GM18873 (cell line): ENCODE measurements around the gene PARVG.

ENCODE experiments used
- ATAC-seq: cut with Tn5 transposase; IDR thresholded peaks from one replicate; pipeline ENCODE4 v1.9.1; 2021; ENCODE audit warnings: mild to moderate bottlenecking, moderate library complexity, moderate number of reproducible peaks; ENCODE audit not compliant: unreplicated experiment, low FRiP score

PARVG gene

GRCh38 chr22:44179196-44179988 is 1.3 kb upstream of the PARVG start:
- ATAC-seq = no peak

GRCh38 chr22:44179989-44180705 is 578 bp upstream of the PARVG start:
- no peak for ATAC-seq

DNA sequence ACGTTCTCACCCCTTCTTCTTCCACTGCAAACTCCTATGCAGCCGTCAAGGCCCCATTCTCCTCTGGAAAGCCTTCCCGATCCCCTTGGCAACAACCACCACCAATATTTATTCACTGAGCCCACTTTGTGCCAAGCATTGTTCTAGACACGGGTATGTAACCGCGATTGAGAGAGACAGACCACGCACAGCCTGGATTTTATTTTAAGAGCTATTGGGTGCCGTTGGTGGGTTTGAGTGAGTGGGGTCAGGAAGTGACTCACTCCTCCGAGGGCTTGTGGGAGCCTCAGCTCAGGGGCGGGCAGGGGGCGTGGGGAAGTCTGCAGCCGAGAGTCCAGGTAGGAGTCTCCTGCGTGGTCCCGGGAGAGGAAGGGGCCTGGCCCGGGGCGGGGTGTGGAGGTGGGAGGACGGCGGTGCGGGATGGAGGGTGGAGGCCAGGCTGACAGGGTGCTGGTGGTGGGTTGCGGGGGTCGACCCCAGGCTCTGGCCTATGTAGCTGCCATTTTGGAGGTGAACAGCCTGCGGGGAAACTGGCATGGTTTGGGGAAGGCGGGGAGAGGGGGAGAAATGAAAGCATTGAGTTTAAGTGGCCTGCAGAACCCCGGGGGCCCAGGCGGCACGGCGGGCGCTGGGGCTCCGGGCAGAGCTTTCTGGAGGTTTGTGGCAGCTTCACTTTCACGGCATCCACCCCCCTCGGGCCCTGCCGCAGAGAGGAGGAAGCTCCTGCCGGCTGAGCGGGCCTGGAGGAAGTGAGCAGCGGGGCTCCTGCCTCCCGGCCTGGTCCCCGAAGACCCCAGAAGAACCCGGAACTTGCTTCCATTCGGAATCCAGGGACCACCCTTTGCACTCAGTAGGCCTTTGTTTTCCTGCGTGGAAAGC is 547 bp downstream of the PARVG start:
- no peak for ATAC-seq

DNA sequence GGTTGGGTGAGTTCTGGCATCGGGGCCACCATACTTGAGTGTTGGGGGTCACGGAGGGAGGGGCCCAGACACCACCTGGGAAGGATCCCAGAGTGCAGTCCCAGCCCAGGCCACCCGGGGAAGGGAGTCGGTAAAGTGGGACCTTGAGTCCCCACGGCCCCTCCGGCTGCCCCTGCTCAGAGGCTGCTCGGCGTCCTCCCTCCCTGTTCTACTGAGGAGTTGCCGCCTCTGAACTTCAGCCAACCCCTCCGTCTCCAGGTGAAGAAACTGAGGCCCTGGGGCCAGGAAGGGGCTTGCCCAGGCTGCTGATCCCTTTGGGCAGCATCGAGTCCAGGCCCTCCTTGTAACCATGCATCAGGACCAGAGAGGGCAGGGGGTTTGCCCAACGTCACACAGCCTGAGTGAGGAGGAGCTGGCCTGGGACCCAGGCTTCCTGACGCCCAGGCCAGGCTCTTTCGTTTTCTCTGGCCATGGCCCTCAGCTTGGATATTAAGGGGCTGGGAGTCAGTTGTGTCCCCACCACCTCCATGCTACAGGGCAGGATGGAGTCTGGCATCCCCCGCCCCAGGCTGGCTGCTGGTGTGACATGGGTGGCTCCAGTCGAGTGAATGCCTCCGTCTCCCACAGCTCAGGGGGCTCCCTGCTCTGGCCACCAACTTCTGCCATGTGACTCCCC is 1.3 kb downstream of the PARVG start:
- ATAC-seq = no peak

DNA sequence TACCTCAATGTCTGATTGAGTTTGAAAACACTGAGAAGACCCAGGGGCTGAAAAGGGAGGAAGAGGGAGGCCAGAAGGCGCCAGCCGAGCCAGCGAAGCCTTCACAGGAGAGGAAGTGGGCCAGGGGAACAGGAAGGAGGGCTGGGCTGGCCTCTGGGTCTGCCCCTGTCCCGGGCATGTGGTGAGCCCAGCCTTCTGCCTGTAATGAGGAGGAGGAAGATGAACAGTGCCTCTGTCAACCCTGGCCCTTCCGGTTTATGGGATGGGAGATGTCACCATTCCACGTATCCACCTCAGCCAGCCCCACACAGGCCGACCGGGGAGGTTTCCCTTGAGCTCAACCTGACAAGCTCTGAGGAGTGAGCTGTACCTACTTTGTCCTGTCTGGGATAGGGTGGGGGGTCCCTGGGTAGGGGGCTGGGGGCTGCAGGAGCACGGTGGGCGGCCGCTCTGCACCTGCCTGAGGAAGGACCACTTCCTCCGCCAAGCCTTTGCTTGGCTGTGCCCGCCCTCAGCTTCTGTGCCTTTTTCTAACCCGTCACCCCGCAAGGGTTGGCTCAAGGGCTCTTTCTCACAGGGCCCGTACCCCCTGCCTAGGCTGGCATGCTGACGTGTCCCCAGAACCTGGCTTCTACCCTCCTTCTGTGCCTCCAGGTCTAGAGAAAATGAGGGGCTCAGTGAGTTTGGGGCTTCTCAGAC is 2.0 kb downstream of the PARVG start:
- ATAC-seq = no peak

- no peak for ATAC-seq
Measured at GRCh38 chr22:44183287-44183588, 2.5 kb downstream of the PARVG start.

GRCh38 chr22:44184006-44184405 is 3.3 kb downstream of the PARVG start:
- ATAC-seq = no peak

DNA sequence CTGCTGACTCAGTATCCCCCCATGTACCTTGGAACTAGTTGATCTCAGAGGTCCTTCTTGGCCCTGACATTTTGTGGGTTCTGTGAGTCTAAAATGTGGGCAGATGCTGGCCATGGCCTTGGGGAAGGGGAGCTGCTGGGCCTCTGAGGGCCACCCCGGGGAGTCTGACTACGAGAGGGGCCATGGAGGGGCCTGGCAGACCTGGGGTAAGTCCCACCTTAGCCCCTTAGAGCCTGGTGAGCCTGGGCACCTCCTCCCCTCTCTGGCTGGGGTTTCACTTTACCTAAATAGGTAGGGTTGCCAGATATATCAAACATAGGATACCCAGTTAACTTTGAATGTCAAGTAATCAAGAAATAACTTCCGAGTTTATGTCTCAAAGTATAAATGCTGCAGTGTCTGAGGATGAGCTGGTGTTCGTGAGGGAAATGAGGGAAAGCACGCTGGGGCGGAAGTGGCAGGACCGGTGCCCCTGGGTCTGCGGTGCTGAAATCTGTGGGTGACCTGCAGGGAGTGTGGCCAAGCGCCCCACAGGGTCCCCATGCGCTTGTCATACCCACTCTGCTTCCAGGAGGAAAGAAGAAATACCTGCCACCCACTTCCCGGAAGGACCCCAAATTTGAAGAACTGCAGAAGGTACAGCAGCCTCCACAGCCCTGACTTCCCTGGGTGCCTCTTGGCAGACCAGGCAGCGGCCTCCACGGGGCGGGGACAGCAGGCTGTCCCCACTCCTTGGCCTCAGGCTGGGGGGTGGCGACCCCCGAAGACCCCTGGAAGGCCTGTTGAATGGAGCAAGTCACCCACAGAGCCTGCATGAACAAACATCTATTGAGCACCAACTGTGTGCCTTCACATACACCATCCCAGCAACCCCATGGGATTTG is 4.8 kb downstream of the PARVG start:
- no peak for ATAC-seq

- no peak for ATAC-seq
Measured at GRCh38 chr22:44186121-44186510, 5.4 kb downstream of the PARVG start.

- no peak for ATAC-seq
Measured at GRCh38 chr22:44186737-44187136, 6.0 kb downstream of the PARVG start.

DNA sequence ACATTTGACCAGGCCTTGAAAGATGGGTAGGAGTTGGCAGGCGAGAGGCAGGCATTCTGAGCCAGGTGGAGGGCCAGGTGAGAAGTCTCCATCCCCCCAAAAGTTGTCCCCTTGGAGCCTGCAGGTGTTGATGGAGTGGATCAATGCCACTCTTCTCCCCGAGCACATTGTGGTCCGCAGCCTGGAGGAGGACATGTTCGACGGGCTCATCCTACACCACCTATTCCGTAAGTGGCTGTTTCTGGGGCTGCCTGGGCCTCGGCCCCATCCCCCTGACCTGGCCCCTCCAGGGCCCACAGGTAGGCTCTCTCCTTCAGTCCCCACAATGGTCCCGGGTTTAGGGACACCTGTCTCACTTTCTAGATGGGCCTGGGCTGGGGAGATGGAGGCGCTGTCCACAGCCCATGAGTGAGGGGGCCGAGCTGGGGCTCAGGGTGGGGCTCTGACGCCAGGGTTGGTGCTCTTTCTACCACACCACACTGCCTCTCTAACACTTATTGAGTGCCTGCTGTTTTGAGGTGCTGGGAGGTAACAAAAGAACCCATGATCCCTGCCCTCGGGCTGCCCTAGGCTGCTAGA is 7.0 kb downstream of the PARVG start:
- no peak for ATAC-seq

DNA sequence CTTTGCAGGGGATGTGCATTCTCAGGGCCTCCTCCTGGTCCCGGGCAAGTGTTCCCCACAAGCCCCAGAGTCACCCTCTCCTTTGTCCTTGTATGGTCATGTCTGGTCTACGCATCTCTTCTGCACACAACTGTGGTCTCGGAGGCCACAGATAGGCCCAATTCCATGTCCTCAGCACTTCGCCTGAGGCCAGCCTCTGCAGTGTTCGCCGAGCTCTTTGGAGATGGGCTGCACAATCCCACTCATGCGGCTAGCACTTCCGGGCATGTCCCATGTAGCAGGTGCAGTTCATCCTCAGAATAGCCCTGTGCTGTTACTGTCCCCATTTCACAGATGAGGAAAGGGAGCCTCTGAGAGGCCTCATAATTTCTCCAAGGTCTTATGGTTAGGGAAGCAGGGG is 7.6 kb downstream of the PARVG start:
- no peak for ATAC-seq

DNA sequence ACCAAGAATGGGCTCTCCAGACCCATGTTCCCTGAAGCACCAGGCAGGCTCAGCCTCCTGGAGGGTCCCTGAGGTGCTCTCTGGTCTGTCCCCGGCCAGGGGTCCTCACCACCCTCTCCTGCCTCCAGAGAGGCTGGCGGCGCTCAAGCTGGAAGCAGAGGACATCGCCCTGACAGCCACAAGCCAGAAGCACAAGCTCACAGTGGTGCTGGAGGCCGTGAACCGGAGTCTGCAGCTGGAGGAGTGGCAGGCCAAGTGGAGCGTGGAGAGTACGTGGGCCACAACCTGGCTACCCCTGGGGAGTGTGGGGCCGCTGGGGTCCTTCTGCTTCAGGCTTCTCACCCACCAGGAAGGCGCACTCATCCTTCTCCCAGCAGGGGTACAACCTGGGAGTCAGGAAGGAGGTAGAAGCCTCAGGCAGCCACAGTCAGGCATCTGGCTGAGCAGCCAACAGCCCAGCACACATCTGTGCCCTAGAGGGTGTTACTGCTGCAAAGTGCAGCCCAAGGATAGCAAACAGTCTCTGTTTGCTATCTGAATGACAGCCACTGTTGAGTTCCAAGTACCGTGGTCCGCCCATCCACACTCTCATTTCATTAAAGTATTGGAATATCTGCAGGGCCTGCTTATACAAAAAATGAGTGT is 8.4 kb downstream of the PARVG start:
- ATAC-seq = no peak

DNA sequence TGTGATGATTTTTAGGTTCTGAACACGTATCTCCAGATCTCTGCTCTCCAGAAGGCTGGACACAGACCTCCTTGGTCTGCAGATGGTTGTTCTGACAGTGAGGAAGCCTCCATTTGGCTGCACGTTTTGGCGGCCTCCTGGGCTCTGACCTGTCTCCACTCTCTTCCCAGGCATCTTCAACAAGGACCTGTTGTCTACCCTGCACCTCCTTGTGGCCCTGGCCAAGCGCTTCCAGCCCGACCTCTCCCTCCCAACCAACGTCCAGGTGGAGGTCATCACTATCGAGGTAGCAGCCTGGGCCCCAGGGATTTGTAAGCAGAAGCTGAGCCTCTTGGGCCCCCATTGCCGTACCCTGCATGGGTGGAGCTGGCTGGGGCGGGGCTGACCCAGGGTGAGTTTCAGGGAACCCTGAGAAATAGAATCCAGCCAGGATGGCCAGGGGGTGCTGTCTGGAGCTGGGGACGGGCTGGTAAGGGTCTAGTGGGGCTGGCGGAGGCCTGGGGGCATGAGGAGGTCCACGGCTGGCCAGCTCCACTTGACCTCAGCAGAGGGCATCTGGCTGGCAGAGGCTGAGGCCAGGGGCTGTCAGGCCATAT is 9.8 kb downstream of the PARVG start:
- ATAC-seq = no peak

- ATAC-seq = no peak
Measured at GRCh38 chr22:44191036-44191454, 10.3 kb downstream of the PARVG start.

- no peak for ATAC-seq
Measured at GRCh38 chr22:44192098-44192815, 11.5 kb downstream of the PARVG start.

GRCh38 chr22:44192816-44193534 is 12.2 kb downstream of the PARVG start:
- no peak for ATAC-seq
